ENCODE measurements around the gene C11orf54.
A peak's percentile ranks its signal among the peaks of the same experiment; 100 is the strongest.
"Not testable (repeated sequence)": the region's sequence is repeated elsewhere in the genome, so short reads cannot be mapped to it uniquely, and the experiment has no call there.

The C11orf54 gene

DNA sequence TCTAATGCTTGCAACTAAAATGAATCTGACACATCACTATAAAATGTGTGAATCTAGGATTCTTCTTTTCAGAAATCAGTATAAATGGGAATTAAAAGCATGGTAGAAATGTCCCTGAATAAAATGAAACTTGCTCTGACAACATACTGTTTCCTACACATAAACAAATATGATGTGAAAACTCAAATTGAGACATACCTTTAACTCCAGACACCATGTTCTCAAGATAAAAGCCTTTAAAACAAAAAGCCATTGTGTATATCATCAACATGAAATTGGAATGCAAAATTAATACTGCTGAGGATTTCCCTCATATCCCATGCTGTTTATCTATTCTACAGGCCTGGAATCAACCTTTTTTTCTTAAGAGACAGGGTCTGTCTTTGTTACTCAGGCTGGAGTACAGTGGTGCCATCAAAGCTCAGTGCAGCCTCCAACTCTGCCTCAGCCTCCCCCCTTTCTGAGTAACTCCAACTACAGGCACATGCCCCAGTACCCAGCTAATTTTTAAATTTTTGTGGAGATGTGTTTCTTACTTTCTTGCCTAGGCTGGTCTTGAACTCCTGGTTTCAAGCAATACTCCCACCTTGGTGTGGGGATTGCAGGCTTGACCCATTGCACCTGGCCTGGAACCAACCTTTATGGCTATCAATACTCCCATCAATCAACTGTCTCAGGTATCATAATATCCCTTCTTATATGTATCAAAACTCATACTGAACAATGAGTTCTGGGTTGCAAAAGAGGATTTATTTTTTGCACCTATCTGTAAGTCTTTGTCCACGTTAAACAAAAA, 6.8 kb upstream of the C11orf54 start:
- no peak for DNase-seq

DNA sequence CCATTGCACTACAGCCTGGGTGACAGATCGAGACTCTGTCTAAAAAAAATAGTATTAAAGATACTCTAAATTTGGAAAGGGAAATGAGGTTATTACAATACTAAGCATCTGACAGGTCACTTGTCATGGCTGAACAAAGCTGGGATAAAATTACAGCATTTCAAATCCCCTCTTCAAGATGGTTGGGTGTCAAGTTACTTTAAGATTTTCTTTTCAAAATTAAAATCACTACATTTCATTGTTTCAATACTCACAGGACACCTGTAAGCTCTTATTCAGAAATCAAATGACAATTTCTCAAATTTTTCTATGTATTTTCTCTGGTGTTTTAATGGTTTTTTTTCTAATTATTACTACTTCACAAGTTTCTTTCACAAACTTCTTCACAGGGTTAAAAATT, 5.8 kb upstream of the C11orf54 start:
- no peak for DNase-seq

DNA sequence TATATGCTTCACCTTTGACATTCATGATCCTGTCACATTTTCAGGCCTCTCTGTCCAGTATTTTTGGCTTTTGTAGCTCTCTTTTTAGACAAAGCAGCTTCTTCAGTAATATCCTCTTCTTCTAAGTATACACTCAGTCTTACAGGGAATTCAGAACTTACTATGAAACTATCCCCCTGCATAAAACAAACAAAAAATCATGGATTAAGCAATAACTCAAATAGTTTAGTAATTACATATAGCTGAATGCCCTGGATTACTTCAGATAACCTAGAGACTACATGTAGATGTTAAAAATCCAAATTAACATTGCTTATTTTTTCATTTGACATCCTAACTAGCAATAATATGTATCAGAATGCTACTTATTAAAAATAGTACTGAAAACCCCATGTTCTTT, 5.3 kb upstream of the C11orf54 start:
- no peak for DNase-seq

DNA sequence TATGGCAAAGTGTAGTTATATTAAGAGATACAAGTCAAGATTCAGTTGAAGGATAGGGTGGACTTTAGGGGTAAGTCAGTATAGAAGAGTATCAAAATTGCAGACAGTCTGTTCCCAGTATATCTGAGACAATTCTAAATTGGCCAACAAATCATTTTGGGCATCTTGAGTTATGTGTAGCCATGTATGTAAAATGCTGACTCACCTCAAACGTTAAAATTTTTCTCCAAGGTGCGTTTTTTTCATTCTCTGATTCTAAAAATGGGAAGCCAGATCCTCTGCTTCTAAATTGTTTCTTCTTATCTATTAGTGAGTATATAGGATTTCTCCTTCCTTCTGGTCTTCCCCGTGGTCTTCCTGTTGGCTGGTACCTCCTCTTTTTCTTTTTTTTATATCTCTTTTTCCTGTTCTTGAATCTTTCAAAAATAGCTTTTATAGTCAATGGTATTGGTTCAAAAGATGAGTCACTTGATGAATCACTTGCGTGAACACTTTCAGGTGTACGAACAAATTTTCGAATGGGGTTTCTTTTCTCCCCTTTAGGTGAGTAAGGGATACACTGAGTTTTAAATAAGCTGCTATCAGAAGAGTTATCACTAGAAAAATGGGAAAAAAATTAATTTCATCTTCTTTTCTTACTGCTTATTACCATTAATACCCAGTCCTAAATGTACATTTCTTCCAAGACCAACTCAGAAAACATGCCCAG, 3.4 kb upstream of the C11orf54 start:
- DNase-seq, result peak in 1 of 56 donors; percentile 17

DNA sequence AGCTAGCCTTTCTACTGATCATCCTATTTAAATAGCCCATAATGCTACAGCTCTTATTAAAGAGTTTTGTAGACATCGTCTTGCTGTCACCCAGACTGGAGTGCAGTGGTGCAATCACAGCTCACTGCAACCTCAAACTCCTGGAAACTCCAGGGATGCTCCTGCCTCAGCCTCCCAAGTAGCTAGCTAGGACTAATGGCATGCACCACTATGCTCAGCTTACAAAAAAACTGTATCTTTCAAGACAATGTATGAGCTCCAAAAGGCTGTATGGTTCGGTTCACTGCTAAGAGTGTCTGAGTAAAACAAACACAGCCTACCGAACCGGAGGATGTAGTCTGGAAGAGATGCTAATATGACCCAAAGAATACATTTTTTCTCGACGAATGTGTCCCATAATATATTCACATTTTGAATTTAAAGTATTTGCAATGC, 2.8 kb upstream of the C11orf54 start:
- DNase-seq, result no peak

DNA sequence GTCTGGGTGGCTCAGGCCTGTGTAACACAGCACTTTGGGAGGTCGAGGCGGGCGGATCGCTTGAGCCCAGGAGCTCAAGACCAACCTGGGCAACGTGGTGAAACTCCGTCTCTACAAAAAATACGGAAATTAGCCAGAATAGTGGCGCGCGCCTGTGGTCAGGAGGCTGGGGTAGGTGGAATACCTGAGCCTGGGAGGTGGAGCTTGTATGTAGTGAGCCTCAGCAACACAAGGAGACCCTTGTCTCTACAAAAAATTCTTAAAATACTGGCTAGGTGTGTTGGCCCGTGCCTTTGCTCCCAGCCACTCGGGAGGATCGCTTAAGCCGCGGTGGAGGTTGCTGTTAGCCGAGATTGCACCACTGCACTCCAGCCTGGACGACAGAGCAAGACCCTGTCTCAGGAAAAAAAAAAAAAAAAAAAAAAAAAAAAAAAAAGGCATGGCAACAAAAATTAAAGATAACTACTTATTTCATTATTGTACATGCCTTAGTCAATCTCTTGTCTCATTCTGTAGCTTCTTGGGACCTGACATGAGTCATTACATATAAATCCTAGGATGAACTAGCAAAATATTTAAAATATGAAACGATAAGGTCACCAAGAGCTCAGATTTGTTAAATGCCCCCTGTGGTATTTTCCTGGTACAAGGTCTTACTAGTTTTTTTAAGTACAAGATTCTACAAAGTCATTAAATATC, 1.3 kb upstream of the C11orf54 start:
- DNase-seq, result no peak

DNA sequence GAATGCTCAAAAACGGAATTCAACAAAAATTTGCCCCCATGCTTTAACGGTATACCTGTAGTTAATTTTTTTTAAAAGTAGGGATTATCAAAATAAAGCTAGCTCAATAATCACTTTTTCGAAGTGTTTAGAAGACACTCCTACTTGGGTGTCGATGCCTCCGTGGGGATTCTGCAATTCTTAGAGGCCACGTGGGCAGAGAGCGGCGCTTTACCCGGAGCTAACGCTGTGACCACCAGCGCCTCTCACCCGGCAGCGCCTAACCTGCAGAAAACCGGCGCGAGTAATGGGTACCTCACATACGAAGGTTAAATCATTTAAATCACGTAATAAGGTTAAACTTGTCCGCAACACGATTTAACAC, 760 bp upstream of the C11orf54 start:
- DNase-seq, result peak in 34 of 56 donors; percentile 8 to 69 (median 49)

DNA sequence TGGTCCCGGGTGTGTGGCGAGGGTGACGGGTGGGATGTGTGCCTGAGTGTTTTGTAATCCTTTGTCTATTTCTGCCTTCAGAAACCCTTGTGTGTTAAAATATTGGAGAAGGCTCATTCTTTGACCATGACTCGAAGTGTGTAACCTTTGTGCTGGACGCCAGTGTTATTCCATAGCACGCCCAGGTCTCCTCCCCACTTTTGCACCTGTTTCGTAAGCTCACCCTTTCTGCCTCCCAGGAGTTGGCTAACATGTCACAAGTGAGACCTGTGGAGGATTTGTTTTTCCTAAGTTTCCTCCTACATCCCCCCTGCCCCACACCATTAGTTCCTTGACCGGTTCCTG, 382 bp downstream of the C11orf54 start:
- peak in 1 of 56 donors; percentile 35 for DNase-seq

DNA sequence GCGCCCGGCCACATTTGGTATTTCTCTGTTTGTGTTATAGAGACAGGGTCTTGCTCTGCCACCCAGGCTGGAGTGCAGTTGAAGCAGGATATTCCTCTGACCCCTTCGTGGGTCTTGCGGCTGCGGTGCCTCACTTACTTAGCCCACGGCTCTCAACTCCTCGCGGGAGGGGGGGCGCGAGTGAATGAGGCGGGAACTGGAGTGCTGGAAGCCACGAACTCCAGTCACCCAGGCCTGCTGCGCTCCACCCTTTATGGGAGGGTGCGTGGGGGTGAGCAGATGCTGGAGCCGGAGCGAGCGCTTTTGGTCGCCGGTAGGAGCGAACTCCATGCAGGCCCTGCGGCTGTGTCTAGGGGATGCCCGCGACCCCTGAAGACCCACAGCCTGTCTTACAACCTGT, 1.8 kb downstream of the C11orf54 start:
- no peak for DNase-seq

DNA sequence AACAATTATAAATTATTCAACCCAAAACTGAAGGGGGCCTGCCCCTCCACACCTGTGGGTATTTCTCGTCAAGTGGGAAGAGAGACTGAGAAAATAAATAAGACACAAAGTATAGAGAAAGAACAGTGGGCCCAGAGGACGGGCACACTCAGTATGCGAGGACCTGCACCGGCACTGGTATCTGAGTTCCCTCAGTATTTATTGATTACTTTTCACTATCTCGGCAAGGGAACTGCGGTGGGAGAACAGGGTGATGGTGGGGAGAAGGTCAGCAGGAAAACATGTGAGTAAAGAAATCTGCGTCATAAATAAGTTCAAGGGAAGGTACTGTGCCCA, 3.2 kb downstream of the C11orf54 start:
- peak in 5 of 56 donors; percentile 14 to 46 (median 42) for DNase-seq

DNA sequence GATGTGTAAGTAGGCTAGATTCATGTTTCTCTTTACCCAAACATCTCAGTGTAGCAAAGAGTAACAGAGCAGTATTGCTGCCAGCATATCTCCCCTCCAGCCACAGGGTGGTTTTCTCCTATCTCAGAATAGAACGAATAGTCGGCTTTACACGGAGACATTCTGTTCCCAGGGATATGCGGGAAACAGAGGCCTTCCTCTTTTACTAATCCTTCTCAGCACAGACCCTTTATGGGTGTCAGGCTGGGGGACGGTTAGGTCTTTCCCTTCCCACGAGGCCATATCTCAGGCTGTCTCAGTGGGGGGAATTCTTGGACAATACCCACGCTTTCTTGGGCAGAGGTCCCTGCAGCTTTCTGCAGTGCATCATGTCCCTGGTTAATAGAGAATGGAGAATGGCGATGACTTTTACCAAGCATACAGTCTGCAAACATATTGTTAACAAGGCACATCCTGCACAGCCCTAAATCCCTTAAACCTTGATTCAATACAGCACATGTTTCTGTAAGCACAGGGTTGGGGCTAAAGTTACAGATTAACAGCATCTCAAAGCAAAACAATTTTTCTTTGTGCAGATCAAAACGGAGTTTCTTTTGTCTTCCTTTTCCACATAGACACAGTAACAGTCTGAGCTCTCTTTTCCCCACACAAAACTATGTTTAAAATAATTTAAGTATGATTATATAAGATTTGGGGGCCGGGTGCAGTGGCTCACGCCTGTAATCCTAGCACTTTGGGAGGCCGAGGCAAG, 3.7 kb downstream of the C11orf54 start:
- DNase-seq, result peak in 13 of 56 donors; percentile 7 to 46 (median 16)

DNA sequence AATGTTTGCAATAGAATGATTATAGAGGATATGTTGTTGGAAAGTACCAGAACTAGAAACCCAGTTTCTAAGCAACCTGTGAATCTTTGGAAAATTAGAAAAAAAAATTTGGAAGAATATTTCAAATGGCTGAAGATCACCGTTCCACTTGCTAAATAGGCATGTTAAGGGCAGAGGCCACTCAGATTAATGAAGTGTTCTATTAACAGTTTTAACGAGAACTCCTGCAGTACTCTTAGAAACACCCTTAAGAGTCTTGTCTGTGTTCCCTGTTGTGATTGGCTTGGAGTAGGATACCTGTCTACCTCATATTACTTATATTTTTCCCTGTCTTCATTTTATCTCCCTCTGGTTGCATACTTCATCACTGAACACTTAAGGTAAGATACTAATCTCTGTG, 4.6 kb downstream of the C11orf54 start:
- DNase-seq, result no peak

DNA sequence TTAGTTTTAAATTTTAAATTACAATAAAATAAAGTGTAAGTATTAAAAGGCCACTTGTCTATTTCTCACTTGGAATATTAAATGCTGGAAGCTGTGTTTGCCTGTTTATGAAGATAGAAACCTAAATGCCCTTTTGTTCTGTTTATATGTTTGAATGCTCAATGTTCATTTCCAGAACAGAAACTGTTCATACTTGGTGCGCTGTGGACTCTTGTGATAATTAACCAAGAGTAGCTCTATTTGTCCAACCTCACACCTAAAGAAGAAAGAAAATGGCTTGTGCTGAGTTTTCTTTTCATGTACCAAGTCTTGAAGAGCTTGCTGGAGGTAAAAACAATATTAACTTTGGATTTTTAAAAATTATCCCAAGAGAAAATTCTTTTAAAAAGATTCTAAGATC, 5.7 kb downstream of the C11orf54 start:
- no peak for DNase-seq

DNA sequence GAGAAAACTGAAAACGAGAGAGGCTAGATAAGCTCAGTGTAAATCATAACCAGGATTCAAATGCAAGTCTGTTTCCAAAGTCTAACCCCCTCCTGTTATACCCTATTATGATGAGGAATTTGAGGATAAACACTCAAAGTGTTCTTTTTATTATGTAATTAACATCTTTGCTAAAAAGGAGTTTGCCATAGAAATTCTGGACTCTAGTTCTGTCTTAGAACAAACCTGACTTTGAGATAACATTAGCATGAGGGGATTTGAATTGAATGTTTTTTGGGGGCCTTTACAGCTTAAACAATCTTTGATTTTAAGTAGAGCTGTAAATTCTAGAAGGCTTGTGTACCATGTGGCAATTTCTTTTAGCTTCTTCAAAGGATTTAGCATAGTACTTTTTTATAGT, 9.5 kb downstream of the C11orf54 start:
- no peak for DNase-seq

DNA sequence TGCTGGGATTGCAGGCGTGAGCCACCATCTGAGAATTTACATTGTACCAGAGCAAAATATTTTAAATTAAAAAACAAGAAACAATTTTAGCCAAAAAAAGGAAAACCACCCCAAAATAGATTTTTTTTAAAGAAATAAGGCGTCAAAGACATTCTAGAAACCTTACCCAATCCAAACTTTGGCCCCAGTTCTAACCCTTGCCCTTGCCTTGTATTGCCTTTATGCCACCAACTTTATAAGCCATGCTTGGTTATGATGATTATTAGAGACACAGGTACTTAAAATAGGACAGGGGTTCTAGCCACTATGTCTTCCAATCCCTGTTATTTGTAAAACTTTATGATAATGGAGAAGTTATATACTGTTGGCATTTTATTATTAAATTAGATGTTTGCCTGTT, 11.8 kb downstream of the C11orf54 start:
- no peak for DNase-seq

DNA sequence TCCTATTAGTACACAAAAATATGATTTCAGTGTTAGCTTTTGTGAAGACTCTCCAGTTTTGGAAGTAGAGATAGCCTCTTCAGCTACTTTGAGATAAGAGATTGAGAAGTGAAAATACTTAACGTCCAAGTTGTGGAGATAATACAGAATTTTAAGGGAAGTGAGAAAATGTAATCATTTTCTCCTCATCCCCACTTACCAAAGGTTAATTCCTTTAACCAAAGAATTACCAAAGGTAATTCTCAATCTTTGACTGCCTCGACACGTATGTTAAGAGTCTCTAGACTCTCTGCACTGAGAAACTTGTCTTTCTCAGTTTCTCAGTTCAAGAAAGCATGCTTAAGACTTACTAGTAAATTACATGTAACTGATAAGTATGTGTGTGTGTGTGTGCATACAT, 15.3 kb downstream of the C11orf54 start:
- DNase-seq, result no peak

DNA sequence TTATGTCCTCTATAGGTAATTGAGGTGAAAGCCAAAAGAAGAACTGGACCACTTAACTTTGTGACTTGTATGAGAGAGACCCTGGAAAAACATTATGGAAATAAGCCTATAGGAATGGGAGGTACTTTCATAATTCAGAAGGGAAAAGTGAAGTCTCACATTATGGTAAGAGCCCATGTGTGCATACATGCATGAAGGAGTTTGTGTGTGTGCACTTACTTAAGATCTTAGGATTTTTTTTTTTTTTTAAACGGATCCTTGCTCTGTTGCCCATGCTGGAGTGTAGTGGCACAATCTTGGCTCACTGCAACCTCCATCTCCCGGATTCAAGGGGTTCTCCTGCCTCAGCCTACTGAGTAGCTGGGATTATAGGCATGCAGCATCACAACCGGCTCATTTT, 15.8 kb downstream of the C11orf54 start:
- DNase-seq, result no peak

DNA sequence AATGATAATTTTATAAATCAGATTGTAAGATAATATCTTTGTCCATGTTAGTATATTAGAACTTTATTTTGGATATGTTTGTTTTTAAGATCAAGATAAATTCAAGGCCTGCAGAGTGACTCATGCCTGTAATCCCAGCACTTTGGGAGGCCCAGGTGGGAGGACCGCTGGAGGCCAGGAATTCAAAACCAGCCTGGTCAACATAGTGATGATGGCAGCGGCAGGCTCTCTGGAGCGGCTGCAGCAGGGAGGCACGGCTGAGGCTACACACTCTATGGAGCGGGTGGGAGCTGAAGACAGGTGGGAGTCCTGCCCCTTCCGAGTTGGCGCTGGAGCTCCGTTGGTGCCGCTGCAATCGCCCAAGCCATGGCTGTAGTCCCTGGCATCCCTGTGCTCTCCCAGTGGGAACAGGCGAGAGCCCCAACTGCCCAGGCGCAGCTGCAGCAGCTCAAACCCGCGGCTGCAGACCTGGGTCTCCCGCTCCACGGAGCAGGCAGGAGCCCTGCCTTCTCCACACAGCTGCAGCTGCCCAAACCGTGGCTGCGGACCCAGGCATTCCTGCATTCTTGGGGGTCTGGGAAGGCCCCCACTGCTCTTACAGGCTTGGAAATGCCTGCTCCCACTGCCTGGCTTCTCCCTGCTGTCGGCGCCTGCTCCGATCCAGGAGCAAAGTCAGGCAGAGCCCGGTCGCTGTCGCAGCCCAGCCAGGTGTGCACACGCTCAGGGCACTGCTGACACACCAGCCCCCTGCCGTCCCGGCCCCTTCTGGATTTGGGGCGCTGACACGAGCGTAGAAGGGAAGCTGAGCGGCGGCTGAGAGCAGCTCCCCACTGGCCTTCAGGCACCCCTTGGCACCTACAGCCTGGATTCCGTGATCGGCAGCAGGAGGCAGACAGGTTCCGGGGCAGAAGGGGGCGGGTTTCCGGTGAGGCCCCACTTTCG, 16.7 kb downstream of the C11orf54 start:
- DNase-seq, result no peak

DNA sequence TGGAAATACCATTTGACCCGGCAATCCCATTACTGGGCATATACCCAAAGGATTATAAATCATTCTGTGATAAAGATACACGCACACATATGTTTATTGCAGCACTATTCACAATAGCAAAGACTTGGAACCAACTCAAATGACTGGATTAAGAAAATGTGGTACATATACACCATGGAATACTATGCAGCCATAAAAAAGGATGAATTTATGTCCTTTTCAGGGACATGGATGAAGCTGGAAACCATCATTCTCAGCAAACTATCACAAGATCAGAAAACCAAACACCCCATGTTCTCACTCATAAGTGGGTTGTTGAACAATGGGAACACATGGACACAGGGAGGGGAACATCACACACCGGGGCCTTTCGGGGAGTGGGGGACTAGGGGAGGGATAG, 17.7 kb downstream of the C11orf54 start:
- not testable (repeated sequence) for DNase-seq

DNA sequence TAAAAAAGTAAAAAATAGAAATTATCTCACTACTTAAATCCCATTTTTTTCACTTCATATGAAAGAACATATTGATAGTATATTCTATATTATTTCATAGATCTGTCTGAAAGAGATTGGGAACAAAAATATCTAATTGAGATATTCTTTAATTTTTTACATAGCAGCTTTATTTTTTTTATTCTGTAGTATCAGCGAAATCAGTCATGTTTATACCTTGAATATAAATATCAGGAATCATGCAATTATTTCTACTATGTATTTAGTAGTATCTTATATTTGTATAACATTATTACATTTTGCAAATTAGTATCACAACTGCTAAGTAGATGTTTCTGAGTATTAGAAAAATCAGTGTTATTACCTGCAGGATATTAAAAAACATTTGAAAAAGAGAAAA, 20.4 kb downstream of the C11orf54 start:
- DNase-seq, result no peak

DNA sequence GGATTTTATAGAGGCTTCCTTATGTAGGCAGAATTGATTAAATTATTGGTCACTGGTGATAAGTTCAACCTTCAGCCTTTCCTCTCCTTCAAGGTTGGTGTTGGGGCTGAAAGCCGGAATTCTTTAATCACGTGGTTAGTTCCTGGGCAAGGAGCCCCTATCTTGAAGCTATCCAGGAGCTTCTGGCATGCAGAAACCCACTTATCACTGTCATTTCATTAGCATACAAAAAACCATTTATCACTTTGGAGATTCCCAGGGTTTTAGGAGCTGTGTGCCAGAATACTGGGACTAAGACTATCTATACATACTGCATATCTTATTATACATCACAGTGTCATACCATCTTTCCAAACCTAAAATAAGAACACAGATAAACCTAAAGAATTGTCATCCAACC, 24.1 kb downstream of the C11orf54 start:
- no peak for DNase-seq
